Measurements from ENCODE around the gene HCN2.

- no peak for TF ChIP-seq CTCF (IDR thresholded peaks at IDR 0.05)
- TF ChIP-seq JUND (IDR thresholded peaks at IDR 0.05): no peak
- TF ChIP-seq RFX5 (IDR thresholded peaks at IDR 0.05; ENCODE audit: low read length): no peak
- TF ChIP-seq MAX (IDR thresholded peaks at IDR 0.05; ENCODE audit: low read depth): no peak
Observed at GRCh38 chr19:575527-576506, 13.9 kb upstream of the HCN2 start.
